Right atrium auricular region (tissue), 2 donors: ENCODE results near the gene CATSPER4. TPM values are rescaled to one million over a fixed set of nuclear protein-coding genes. Genes with fewer than 3 reads are reported as not detected.

Source experiments
- DNase-seq: peaks from one replicate; pipeline ENCODE4 v3.0.0-alpha.2; 2019; ENCODE audit warnings: low spot score
- H3K27ac ChIP-seq, 2 donors: fragments of 200-600 bp; sonication (generic); 1 replicate in 1 of 2; 2 replicates in 1 of 2; pipeline ENCODE4 v1.5.1; 2016 to 2019
- H3K27me3 ChIP-seq, 2 donors: fragments of 200-600 bp; sonication (generic); one replicate each; pipeline versions ENCODE4 v1.5.1 to v1.6.0; 2017 to 2019
- H3K36me3 ChIP-seq: fragments of 200-600 bp; sonication (generic); one replicate; pipeline ENCODE4 v1.5.1; 2016
- H3K4me1 ChIP-seq, 2 donors: fragments of 200-600 bp; sonication (generic); one replicate each; pipeline versions ENCODE4 v1.5.1 to v1.6.0; 2017 to 2019
- H3K4me3 ChIP-seq, 2 donors: fragments of 200-600 bp; sonication (generic); 1 replicate in 1 of 2; 2 replicates in 1 of 2; pipeline ENCODE4 v1.5.1; 2017 to 2019; ENCODE audit warnings: mild to moderate bottlenecking in 1 of 2, moderate library complexity in 1 of 2
- H3K9me3 ChIP-seq, 2 donors: fragments of 200-600 bp; sonication (generic); one replicate each; pipeline ENCODE4 v1.5.1; 2019
- CTCF ChIP-seq, 2 donors: fragments of 200-600 bp; sonication (generic); IDR thresholded peaks; one replicate each; pipeline ENCODE4 v1.5.1; 2019; ENCODE audit warnings: antibody characterized with exemption in 2 of 2
- total RNA-seq, 2 donors: library from RNA; depleted of rRNA; stranded (reverse); fragments of >200 nt; gene quantifications; one replicate each; pipeline ENCODE4 v1.1.0, GENCODE V29; 2016

Gene CATSPER4
- total RNA-seq, 2 donors from 2014 or later = not detected

DNA sequence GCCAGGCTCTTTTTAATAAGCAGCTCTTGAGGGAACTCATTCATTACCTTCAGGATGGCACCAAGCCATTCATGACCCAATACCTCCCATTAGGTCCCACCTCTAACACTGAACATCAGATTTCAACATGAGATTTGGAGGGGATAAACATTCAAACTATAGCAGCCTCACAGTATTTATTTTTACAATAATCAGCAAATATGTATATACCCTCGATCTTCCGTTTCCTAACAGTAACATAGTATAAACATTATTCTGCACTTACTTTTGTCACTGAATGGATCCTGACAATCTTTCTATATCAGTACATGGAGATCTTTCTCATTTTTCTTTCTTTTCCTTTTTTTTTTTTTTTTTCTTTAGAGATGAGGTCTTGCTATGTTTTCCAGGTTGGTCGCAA lies 5.4 kb downstream of the CATSPER4 start:
- Histone ChIP-seq H3K9me3 (no peaks in the 10 kb centered on the region), H3K27me3 (no peaks in the 10 kb centered on the region), H3K4me3 (no peak overlapping the region), H3K36me3 (no peaks in the 10 kb centered on the region), H3K27ac (no peak overlapping the region), H3K4me1 (no peaks in the 10 kb centered on the region)
- DNase-seq = no peak
- no peak for TF ChIP-seq CTCF (IDR thresholded peaks at IDR 0.05)

- TF ChIP-seq CTCF (IDR thresholded peaks at IDR 0.05) = no peak
- Histone ChIP-seq H3K27ac (no peak overlapping the region), H3K36me3 (no peaks in the 10 kb centered on the region), H3K4me1 (peaks cover 0 to 6% of the 10 kb centered on the region in 2 donors), H3K27me3 (no peaks in the 10 kb centered on the region), H3K9me3 (no peaks in the 10 kb centered on the region), H3K4me3 (no peak overlapping the region)
- no peak for DNase-seq
Measured at GRCh38 chr1:26197301-26197700, 6.9 kb downstream of the CATSPER4 start.

- H3K9me3 ChIP-seq = no peaks in the 10 kb centered on the region
- no peaks in the 10 kb centered on the region for H3K27me3 ChIP-seq
- H3K27ac ChIP-seq = no peak overlapping the region
- H3K4me3 ChIP-seq = no peak overlapping the region
- H3K4me1 ChIP-seq = peaks cover 0 to 6% of the 10 kb centered on the region in 2 donors
- no peak for DNase-seq
- TF ChIP-seq CTCF (IDR thresholded peaks at IDR 0.05) = no peak
- H3K36me3 ChIP-seq = no peaks in the 10 kb centered on the region
Measured at GRCh38 chr1:26197813-26198212, 7.4 kb downstream of the CATSPER4 start.

DNA sequence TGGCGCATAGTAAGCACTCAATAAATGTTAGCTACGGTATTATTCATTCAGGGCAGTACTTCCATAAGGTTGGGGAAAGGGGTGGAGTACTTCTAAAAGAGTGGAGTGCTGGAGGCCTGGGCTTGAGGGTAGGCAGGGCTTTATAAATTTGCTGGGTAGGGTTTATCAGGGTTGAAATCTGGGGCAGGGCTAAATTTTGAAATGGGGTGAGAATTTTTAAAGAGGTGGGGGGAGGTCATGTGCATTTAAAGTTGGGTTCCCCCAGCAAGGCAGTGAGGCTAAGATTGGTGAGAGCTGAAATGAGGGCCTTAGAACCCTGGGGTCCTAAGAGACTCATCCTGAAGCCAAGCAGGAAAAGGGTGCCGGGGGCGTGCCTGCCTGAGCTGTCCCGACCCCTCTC lies 10.0 kb downstream of the CATSPER4 start:
- DNase-seq = no peak
- Histone ChIP-seq H3K9me3 (no peaks in the 10 kb centered on the region), H3K27me3 (no peaks in the 10 kb centered on the region), H3K36me3 (no peaks in the 10 kb centered on the region), H3K27ac (no peak overlapping the region), H3K4me1 (peaks cover 0 to 6% of the 10 kb centered on the region in 2 donors), H3K4me3 (no peak overlapping the region)
- no peak for TF ChIP-seq CTCF (IDR thresholded peaks at IDR 0.05)

DNA sequence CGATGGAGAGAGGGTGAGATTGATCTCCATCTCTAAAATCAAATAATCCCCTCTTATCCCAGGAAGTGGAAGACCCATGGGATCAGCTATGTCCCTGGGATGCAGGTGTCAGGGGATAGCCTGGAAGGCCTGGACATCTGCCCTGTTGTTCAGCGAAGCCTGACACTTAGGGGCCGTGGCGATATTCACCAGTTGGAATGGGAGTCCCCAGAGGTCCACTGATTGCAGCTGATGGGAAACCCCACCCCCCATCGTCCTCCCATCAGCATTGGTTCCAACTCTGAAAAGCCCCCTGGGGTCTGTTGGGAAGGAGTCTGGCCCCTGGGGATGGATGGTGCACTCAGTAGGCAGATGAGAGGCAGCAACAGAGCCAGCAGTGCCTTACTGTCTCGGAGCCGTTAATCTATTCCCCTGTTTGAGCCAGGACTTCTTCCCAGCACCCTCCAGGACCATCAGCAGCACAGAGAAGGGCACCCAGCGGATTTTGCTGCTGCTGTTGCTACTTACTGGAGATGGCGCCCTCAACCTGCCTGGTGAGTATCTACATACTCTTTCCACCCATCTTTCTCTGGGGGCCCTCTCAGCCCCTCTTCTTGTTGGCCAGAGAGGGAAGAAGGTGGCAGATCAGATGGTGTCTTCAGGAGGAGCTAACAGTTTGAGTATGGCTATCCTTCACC lies 13.4 kb downstream of the CATSPER4 start:
- Histone ChIP-seq H3K4me3 (no peak overlapping the region), H3K36me3 (no peaks in the 10 kb centered on the region), H3K27ac (no peak overlapping the region), H3K27me3 (no peaks in the 10 kb centered on the region), H3K9me3 (no peaks in the 10 kb centered on the region), H3K4me1 (peaks cover 0 to 6% of the 10 kb centered on the region in 2 donors)
- no peak for DNase-seq
- TF ChIP-seq CTCF (IDR thresholded peaks at IDR 0.05) = no peak
